ENCODE results near the gene STARD13.

The STARD13 gene

DNA sequence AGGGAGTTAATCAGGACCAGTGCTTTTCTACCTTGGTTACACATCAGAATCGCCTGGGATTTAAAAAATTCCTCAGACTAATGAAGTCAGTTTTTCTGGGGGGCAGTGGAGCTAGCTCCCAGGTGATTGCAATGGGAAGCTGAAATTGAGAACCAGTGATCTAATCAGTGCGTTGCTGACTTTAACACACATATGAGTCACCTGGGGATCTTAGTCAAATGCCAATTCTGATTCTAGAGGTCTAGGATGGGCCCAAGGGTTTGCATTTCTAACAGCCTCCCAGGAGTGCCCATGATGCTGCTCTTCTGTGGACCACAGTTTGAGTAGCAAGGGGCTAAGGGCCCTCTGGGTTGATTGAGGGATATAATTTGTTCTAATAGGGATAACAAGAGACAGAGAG is 214.8 kb downstream of the STARD13 start:
- no peaks in the 10 kb centered on the region for H3K36me3 ChIP-seq (replicated peaks)
- DNase-seq = no peak
- H3K4me3 ChIP-seq (ENCODE audit: low read depth, low read length) = no peak overlapping the region
- no peaks in the 10 kb centered on the region for H3K27me3 ChIP-seq (replicated peaks)
- in situ Hi-C loops (cut with HindIII; ENCODE audit: low pct_ligation_motif_present, low sequenced_read_pairs) = no loop called here
- TF ChIP-seq, protein P1, sequence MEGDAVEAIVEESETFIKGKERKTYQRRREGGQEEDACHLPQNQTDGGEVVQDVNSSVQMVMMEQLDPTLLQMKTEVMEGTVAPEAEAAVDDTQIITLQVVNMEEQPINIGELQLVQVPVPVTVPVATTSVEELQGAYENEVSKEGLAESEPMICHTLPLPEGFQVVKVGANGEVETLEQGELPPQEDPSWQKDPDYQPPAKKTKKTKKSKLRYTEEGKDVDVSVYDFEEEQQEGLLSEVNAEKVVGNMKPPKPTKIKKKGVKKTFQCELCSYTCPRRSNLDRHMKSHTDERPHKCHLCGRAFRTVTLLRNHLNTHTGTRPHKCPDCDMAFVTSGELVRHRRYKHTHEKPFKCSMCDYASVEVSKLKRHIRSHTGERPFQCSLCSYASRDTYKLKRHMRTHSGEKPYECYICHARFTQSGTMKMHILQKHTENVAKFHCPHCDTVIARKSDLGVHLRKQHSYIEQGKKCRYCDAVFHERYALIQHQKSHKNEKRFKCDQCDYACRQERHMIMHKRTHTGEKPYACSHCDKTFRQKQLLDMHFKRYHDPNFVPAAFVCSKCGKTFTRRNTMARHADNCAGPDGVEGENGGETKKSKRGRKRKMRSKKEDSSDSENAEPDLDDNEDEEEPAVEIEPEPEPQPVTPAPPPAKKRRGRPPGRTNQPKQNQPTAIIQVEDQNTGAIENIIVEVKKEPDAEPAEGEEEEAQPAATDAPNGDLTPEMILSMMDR (IDR thresholded peaks at IDR 0.05; ENCODE audit: low read depth, low read length, missing control alignments) = no peak
- H3K27ac ChIP-seq = no peak overlapping the region

GRCh38 chr13:33069365-33069764 is 216.2 kb downstream of the STARD13 start:
- H3K4me3 ChIP-seq (ENCODE audit: low read depth, low read length) = no peak overlapping the region
- TF ChIP-seq, protein P1 (IDR thresholded peaks at IDR 0.05; ENCODE audit: low read depth, low read length, missing control alignments) = no peak
- DNase-seq = no peak
- no peaks in the 10 kb centered on the region for H3K36me3 ChIP-seq (replicated peaks)
- in situ Hi-C loops (cut with HindIII; ENCODE audit: low pct_ligation_motif_present, low sequenced_read_pairs) = no loop called here
- no peak overlapping the region for H3K27ac ChIP-seq
- no peaks in the 10 kb centered on the region for H3K27me3 ChIP-seq (replicated peaks)

GRCh38 chr13:33066329-33066728 is 219.2 kb downstream of the STARD13 start:
- Histone ChIP-seq H3K36me3 (replicated peaks) (no peaks in the 10 kb centered on the region), H3K27ac (no peak overlapping the region), H3K27me3 (replicated peaks) (no peaks in the 10 kb centered on the region), H3K4me3 (ENCODE audit: low read depth, low read length) (no peak overlapping the region)
- no peak for DNase-seq
- in situ Hi-C loops (cut with HindIII; ENCODE audit: low pct_ligation_motif_present, low sequenced_read_pairs) = no loop called here
- TF ChIP-seq, protein P1 (IDR thresholded peaks at IDR 0.05; ENCODE audit: low read depth, low read length, missing control alignments) = no peak

GRCh38 chr13:33060815-33061214 is 224.7 kb downstream of the STARD13 start:
- DNase-seq = no peak
- H3K4me3 ChIP-seq (ENCODE audit: low read depth, low read length) = no peak overlapping the region
- no peaks in the 10 kb centered on the region for H3K36me3 ChIP-seq (replicated peaks)
- TF ChIP-seq, protein P1 (IDR thresholded peaks at IDR 0.05; ENCODE audit: low read depth, low read length, missing control alignments) = no peak
- H3K27me3 ChIP-seq (replicated peaks) = no peaks in the 10 kb centered on the region
- in situ Hi-C loops (cut with HindIII; ENCODE audit: low pct_ligation_motif_present, low sequenced_read_pairs) = no loop called here
- no peak overlapping the region for H3K27ac ChIP-seq

DNA sequence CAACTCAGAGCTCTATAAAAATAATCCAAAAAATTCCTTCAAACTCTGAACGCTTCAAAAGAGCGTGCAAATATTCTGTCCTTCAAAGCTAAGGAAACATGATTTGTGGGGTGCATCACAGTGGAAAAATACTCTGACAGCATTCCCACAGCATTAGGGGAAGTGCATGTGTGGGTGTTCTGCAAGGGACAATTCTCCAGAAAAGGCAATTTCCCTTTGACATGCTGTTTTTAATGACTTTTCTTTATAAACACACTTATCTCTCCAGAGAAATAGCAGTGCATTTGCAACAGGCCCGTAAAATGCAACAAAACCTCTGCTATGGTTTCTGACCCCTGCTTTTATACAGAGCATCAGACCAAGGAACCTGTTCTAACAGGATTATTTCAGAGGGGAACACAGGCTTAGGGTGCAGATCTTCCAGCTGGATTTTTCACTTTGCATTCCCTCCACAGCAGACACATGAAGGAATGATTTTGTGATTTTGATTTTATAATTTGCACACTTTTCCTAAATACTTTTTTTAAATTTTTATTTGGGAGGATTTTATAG is 226.7 kb downstream of the STARD13 start:
- in situ Hi-C loops (cut with HindIII; ENCODE audit: low pct_ligation_motif_present, low sequenced_read_pairs) = no loop called here
- H3K27me3 ChIP-seq (replicated peaks) = no peaks in the 10 kb centered on the region
- no peak overlapping the region for H3K27ac ChIP-seq
- H3K4me3 ChIP-seq (ENCODE audit: low read depth, low read length) = no peak overlapping the region
- TF ChIP-seq, protein P1 (IDR thresholded peaks at IDR 0.05; ENCODE audit: low read depth, low read length, missing control alignments) = no peak
- no peak for DNase-seq
- no peaks in the 10 kb centered on the region for H3K36me3 ChIP-seq (replicated peaks)
